ENCODE data around the gene PLCB4.

PLCB4 gene

DNA sequence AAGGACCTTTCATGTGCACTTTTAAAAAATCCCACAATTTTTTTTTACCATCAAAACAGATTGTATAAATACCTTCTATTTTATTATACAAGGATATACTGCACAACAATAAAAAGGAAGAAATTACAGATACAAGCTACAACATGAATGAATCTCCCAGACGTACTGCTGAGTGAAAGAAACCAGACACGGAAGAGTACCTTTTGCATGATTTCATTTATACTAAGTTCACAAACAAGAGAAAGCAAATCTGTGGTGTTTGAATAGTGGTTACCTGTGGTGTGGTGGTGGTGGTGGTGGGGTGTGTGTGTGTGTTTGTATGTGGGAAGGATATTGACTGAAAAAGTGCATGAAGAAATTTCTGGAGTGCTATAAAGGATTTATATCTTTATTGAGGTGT is 6.8 kb upstream of the PLCB4 start:
- no peak for DNase-seq

- no peak for DNase-seq
These were observed 2.7 kb upstream of the PLCB4 start for GRCh38 chr20:9066191-9066590.

- no peak for DNase-seq
These were observed 570 bp upstream of the PLCB4 start for GRCh38 chr20:9068233-9068801.

DNA sequence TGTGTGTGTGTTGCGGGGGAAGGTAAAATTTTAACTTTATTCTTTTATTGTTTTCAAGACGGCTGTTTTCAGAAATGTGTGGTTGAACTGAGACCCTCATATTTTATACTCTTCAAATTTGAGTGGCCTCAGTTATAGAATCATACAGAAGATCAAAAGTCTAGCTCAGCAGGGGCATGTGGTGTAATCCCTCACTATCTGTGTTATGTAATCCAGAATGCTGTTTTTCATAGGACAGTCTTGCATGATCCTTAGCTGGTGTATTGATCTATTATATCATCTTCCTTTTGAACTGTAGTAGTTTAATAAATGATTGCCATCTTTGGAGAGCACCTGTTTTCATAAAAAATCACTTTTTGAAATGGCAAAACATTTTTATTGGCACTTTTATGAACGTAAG is 1.4 kb downstream of the PLCB4 start:
- no peak for DNase-seq

- DNase-seq, result no peak
These were observed 3.3 kb downstream of the PLCB4 start for GRCh38 chr20:9071976-9072726.

GRCh38 chr20:9072861-9073500 is 4.1 kb downstream of the PLCB4 start:
- DNase-seq, result no peak

GRCh38 chr20:9075264-9076095 is 6.6 kb downstream of the PLCB4 start:
- DNase-seq, result no peak

DNA sequence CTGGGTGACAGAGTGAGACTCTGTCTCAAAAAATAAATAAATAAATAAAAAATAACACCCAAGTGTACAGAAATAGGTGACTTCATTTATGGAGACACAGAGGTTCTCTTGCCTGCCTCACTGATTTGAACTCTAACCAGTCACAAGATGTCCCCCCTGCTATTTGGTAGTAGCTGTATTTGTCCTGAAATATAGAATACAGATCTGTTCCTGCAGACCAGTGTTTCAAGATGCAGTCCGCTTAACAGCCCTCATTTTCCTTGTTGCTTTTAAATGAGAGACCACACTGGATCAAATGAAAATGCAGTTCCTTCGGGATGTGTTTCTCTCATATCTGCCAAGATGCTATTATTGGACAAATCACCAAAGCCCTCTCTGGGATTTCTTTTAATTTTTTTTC is 7.6 kb downstream of the PLCB4 start:
- DNase-seq, result no peak

- DNase-seq, result no peak
These were observed 10.2 kb downstream of the PLCB4 start for GRCh38 chr20:9078826-9079731.

DNA sequence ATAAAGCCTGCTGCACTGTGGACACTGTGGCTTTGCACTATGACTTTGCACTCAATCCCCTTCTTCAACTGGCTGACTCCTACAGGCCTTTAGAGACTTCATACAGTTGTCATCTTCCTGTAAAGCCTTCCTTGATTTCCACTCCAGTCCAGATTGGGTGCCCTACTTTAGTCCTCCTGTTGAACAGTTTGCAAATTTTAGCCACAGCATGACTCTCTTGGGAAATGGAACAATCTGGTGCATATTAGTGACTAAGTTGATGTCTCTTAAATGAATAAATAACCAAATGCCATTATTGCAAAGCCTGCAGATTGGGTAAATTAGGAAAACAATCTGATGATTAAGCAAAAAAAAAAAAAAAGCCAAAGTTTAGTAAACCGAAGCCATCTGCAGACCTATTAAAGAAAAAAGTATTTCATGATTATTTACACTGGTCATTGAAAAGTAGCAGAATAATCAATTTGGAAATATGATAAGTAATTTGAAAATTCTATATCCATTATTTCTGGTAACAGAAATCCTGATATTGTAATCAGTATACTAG is 12.6 kb downstream of the PLCB4 start:
- no peak for DNase-seq

GRCh38 chr20:9082741-9083140 is 13.9 kb downstream of the PLCB4 start:
- DNase-seq, result no peak

- DNase-seq, result no peak
These were observed 18.8 kb downstream of the PLCB4 start for GRCh38 chr20:9087531-9088217.

- DNase-seq, result no peak
These were observed 19.7 kb downstream of the PLCB4 start for GRCh38 chr20:9088556-9088955.

GRCh38 chr20:9092113-9092512 is 23.2 kb downstream of the PLCB4 start:
- no peak for DNase-seq

DNA sequence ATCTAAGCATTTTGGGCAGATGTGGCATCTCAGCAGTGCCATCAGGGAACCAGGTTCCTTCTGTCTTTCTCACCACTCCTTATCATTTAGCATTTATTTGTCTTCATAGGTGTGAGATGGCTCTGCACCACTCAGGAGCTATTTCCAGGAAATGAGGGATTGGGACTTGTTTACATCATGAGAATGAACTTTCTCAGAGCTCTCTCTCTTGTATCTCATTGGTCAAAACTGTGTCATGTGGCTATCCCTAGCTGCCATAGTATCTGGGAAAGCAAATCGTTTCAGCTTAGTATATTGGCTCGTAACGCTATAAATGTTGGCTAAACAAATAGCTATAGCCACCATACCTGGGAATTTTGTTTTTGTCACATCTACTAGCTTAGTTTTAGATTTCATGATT is 23.8 kb downstream of the PLCB4 start:
- no peak for DNase-seq

DNA sequence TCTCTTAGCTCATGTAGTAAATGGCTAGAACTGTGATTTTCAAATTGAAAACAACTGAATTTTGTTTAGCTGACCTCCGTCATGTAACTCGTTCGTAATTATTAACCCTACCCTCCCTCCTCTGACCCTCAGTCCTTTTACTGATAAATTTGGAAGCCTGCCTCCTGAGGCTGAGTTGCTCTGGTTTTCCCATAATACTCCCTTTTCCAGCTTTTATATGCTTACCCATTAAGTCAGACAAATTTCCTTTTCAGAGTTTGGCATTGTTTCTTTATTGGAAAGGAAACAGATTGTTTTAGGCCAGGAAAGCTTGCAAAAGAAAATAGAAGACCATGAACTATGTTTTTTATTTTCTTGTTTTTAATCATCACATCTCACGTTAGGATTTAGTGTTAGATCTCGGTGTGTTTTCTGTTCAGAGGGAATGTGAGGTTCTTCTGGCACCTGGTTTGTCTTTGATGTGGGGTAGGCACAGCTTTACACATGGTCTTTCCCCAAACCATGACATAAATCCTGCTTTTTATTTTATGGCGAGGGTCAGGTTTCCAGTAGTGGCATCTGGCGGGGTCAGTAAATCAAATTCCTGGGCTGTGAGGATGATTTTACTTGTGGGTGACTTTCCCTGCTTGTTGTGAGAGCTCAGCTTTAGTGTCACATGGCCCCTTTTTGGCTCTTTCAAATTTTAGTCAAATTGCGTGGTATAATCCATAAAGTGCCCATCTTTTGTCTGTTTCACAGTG is 24.5 kb downstream of the PLCB4 start:
- DNase-seq, result no peak

DNA sequence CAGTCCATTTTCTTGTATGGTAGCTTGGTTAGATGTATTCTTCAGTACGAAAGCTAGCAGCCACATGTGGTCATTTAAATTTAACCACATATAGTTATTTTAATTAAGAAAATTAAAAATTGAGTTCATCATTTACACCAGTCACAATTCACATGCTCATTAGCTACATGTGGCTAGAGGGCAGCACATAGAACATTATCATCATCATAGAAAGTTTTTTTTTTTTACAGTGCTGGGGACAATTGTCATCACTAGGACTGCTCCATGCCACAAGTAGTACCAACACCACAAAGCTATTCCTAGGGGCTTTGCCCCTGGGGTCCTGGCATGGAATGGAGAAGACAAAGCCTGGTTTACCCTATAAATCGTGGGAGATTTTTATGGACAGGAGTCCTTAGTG is 30.5 kb downstream of the PLCB4 start:
- DNase-seq, result no peak

- no peak for DNase-seq
These were observed 31.8 kb downstream of the PLCB4 start for GRCh38 chr20:9100691-9101090.

DNA sequence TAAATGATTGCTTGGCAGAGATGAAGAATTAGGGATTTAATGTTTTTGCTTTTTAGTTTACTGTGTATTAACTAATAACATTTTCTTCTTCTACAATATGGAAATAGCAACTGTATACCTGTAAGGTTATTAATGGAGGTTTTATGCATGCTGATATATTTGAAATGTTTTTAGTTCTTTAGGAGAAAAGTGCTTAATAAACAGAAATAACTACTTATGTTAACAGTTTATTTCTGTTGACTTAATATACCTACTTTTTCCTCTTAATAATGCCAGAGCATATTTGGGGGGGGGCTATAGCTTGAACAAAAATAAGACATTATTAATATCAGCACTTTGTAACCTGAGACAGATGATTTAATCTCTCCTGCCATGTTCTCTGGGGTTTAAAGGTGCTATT is 33.6 kb downstream of the PLCB4 start:
- no peak for DNase-seq

DNA sequence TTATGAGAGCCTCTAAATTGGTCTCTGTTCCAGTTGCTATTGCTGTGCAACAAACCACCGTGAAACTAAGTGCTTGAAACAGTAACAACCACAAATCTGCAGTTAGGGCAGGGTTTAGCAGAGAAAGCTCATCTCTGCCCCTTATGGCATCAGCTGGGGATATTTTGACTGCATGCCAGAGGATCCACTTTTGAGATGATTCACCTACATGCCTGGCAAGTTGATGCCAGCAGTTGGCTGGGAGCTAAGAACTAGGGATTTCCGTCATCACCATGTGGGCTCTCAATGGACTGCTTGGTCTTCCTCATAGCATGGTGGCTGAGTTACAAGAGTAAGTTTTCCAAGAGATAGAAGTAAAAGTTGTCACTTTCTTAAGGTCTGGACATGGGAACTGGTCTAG is 35.1 kb downstream of the PLCB4 start:
- no peak for DNase-seq

DNA sequence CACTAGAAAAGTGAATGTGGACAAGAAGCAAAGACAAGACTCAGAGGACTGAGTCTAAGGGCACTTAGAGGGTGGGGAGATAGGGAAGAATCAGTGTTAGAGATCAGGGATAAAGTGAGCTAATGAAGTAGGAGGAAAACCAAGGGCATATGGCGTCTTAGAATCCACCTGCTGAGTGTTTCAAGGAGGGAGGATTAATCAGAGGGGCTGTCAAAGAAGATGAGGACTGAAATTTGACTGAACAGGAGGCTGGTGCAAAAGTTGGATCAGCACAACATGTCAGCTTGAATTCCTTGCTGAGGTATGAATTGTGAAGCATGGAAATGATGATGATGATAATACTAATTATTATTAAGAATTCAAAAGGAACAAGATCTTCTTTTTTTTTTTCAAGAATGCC is 39.4 kb downstream of the PLCB4 start:
- no peak for DNase-seq
